ENCODE data around the gene NIPAL4. TPM values are rescaled to one million over a fixed set of nuclear protein-coding genes. Genes with fewer than 3 reads are reported as not detected.

Gene NIPAL4
- total and polyA plus RNA-seq, 7 donors, result 1.3 to 5.1 (median 4.8) TPM; not detected in 2

- intact Hi-C loops (cut with DNase I), result no loop called here
- H3K27ac ChIP-seq, result peak overlapping the region in 2 of 4 donors; percentile 89 to 95
Measured at GRCh38 chr5:157509093-157509492, 49.1 kb downstream of the NIPAL4 start.

GRCh38 chr5:157509587-157509986 lies 49.6 kb downstream of the NIPAL4 start:
- H3K4me1 ChIP-seq, result peaks cover 0 to 53% (median 28%) of the 10 kb centered on the region in 4 donors
- peaks cover 0 to 53% (median 23%) of the 10 kb centered on the region in 4 donors for H3K36me3 ChIP-seq
- DNase-seq, result no peak
- H3K4me3 ChIP-seq, result no peak overlapping the region
- intact Hi-C loops (cut with DNase I), result no loop called here
- no peaks in the 10 kb centered on the region for H3K27me3 ChIP-seq
- H3K9me3 ChIP-seq, result no peaks in the 10 kb centered on the region
- TF ChIP-seq POLR2A (IDR thresholded peaks at IDR 0.05) (no peak), EP300 (IDR thresholded peaks at IDR 0.05) (no peak), POLR2AphosphoS5 (IDR thresholded peaks at IDR 0.05) (no peak)
- TF ChIP-seq, protein P1, sequence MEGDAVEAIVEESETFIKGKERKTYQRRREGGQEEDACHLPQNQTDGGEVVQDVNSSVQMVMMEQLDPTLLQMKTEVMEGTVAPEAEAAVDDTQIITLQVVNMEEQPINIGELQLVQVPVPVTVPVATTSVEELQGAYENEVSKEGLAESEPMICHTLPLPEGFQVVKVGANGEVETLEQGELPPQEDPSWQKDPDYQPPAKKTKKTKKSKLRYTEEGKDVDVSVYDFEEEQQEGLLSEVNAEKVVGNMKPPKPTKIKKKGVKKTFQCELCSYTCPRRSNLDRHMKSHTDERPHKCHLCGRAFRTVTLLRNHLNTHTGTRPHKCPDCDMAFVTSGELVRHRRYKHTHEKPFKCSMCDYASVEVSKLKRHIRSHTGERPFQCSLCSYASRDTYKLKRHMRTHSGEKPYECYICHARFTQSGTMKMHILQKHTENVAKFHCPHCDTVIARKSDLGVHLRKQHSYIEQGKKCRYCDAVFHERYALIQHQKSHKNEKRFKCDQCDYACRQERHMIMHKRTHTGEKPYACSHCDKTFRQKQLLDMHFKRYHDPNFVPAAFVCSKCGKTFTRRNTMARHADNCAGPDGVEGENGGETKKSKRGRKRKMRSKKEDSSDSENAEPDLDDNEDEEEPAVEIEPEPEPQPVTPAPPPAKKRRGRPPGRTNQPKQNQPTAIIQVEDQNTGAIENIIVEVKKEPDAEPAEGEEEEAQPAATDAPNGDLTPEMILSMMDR (IDR thresholded peaks at IDR 0.05), result no peak
- H3K27ac ChIP-seq, result peak overlapping the region in 3 of 4 donors; percentile 76 to 95 (median 89)

More at GRCh38 chr5:157509093-157509492, 49.1 kb downstream of the NIPAL4 start:
- 88 to 95% methylated on average over 9 of the region's 9 CpGs for WGBS, 2 donors
- no peaks in the 10 kb centered on the region for H3K27me3 ChIP-seq
- peaks cover 0 to 58% (median 25%) of the 10 kb centered on the region in 4 donors for H3K36me3 ChIP-seq
- H3K9me3 ChIP-seq, result no peaks in the 10 kb centered on the region
- TF ChIP-seq EP300 (IDR thresholded peaks at IDR 0.05) (no peak), POLR2A (IDR thresholded peaks at IDR 0.05) (no peak), POLR2AphosphoS5 (IDR thresholded peaks at IDR 0.05) (no peak)
- TF ChIP-seq, protein P1 (IDR thresholded peaks at IDR 0.05), result no peak
- no peak for DNase-seq
- no peak overlapping the region for H3K4me3 ChIP-seq
- peaks cover 0 to 53% (median 26%) of the 10 kb centered on the region in 4 donors for H3K4me1 ChIP-seq

GRCh38 chr5:157510682-157511081 lies 50.7 kb downstream of the NIPAL4 start:
- peaks cover 0 to 64% (median 35%) of the 10 kb centered on the region in 4 donors for H3K4me1 ChIP-seq
- H3K9me3 ChIP-seq, result no peaks in the 10 kb centered on the region
- intact Hi-C loops (cut with DNase I), result no loop called here
- WGBS, 2 donors, result 89 to 91% methylated on average over 5 of the region's 5 CpGs
- H3K27me3 ChIP-seq, result no peaks in the 10 kb centered on the region
- H3K36me3 ChIP-seq, result peaks cover 0 to 44% (median 20%) of the 10 kb centered on the region in 4 donors
- DNase-seq, result no peak
- no peak overlapping the region for H3K4me3 ChIP-seq
- no peak for TF ChIP-seq POLR2AphosphoS5 (IDR thresholded peaks at IDR 0.05)
- H3K27ac ChIP-seq, result peak overlapping the region; percentile 76 to 95 (median 84)

GRCh38 chr5:157511651-157512644 lies 51.9 kb downstream of the NIPAL4 start:
- Histone ChIP-seq H3K9me3 (no peaks in the 10 kb centered on the region), H3K27me3 (no peaks in the 10 kb centered on the region), H3K4me1 (peaks cover 0 to 76% (median 48%) of the 10 kb centered on the region in 4 donors), H3K27ac (peak overlapping the region; percentile 76 to 95 (median 84)), H3K4me3 (no peak overlapping the region), H3K36me3 (peaks cover 0 to 31% (median 17%) of the 10 kb centered on the region in 4 donors)
- intact Hi-C loops (cut with DNase I), result no loop called here
- DNase-seq, result peak; percentile 99
- TF ChIP-seq EP300 (IDR thresholded peaks at IDR 0.05) (peak in 2 of 4 donors; percentile 14 to 17), POLR2A (IDR thresholded peaks at IDR 0.05) (no peak), POLR2AphosphoS5 (IDR thresholded peaks at IDR 0.05) (peak; percentile 38 to 89 (median 68))
- TF ChIP-seq, protein P1 (IDR thresholded peaks at IDR 0.05), result no peak
- 70 to 78% methylated on average over 9 of the region's 9 CpGs for WGBS, 2 donors

- intact Hi-C loops (cut with DNase I), result no loop called here
- no peak for DNase-seq
- H3K36me3 ChIP-seq, result peaks cover 0 to 29% (median 11%) of the 10 kb centered on the region in 4 donors
- TF ChIP-seq, protein P1 (IDR thresholded peaks at IDR 0.05), result no peak
- TF ChIP-seq EP300 (IDR thresholded peaks at IDR 0.05), result no peak
- no peak for TF ChIP-seq POLR2A (IDR thresholded peaks at IDR 0.05)
- no peak for TF ChIP-seq POLR2AphosphoS5 (IDR thresholded peaks at IDR 0.05)
- peak overlapping the region; percentile 76 to 95 (median 84) for H3K27ac ChIP-seq
- peaks cover 0 to 75% (median 58%) of the 10 kb centered on the region in 4 donors for H3K4me1 ChIP-seq
- H3K27me3 ChIP-seq, result no peaks in the 10 kb centered on the region
- WGBS, 2 donors, result 47 to 84% methylated on average over 8 of the region's 8 CpGs
- no peaks in the 10 kb centered on the region for H3K9me3 ChIP-seq
- no peak overlapping the region for H3K4me3 ChIP-seq
Measured at GRCh38 chr5:157513182-157513581, 53.2 kb downstream of the NIPAL4 start.
